SJCRH30 (cell line): ENCODE results near the gene MAPK1IP1L. TPM values are rescaled to one million over a fixed set of nuclear protein-coding genes. Genes with fewer than 3 reads are reported as not detected.
"Not testable (repeated sequence)": the region's sequence is repeated elsewhere in the genome, so short reads cannot be mapped to it uniquely, and the experiment has no call there.

Experiments
- DNase-seq, 2 experiments: peaks; one replicate each; pipeline ENCODE4 v3.0.0-alpha.2; 2015 to 2020
- H3K27ac ChIP-seq: fragments of 250-450 bp; sonication (Bioruptor Pico); 2 replicates; pipeline ENCODE4 v1.5.1; 2020; ENCODE audit warnings: mild to moderate bottlenecking, moderate library complexity
- H3K27me3 ChIP-seq: fragments of 250-450 bp; sonication (Bioruptor Pico); 2 replicates; pipeline ENCODE4 v1.5.1; 2020; ENCODE audit warnings: mild to moderate bottlenecking, moderate library complexity
- H3K36me3 ChIP-seq: fragments of 250-450 bp; sonication (Bioruptor Pico); 2 replicates; pipeline ENCODE4 v1.5.1; 2020; ENCODE audit warnings: mild to moderate bottlenecking, moderate library complexity
- H3K4me1 ChIP-seq: fragments of 250-450 bp; sonication (Bioruptor Pico); 2 replicates; pipeline ENCODE4 v1.5.1; 2020; ENCODE audit warnings: mild to moderate bottlenecking, moderate library complexity
- H3K4me3 ChIP-seq: fragments of 250-450 bp; sonication (Bioruptor Pico); 2 replicates; pipeline ENCODE4 v1.5.1; 2020; ENCODE audit warnings: mild to moderate bottlenecking, moderate library complexity
- H3K9me3 ChIP-seq: fragments of 250-450 bp; sonication (Bioruptor Pico); replicated peaks from 2 replicates; pipeline ENCODE4 v1.5.1; 2020; ENCODE audit warnings: mild to moderate bottlenecking, moderate library complexity
- total RNA-seq: library from RNA; depleted of rRNA; stranded (reverse); fragments of >200 nt; shearing (Covaris generic); gene quantifications from 2 replicates; pipeline ENCODE4 v1.2.3, GENCODE V29; 2014

MAPK1IP1L gene
- total RNA-seq, 1 experiment from 2014 or later, result 76.2 TPM

DNA sequence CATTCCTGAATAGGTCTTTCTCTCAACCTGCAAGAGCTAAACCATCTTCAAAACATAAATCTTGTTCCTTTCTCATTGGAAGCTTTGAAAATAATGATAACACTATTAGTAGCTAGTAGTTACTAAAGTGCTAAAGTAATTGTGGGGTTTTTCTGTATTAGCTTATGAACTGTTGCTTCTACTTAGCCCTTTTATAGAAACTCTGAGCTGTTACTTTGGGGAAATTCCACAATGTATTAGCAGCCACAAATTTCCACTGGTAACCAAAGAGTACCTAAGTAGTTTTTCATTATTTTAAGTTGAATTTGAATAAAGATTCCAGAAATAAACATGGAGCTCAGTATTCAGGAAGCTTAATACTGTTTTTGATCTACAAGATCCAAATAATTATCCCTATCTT, 6.4 kb upstream of the MAPK1IP1L start:
- no peaks in the 10 kb centered on the region for H3K9me3 ChIP-seq
- no peak overlapping the region for H3K4me3 ChIP-seq
- peaks cover 27% of the 10 kb centered on the region for H3K36me3 ChIP-seq
- H3K27ac ChIP-seq, result no peak overlapping the region
- no peaks in the 10 kb centered on the region for H3K27me3 ChIP-seq
- no peaks in the 10 kb centered on the region for H3K4me1 ChIP-seq
- no peak for DNase-seq

DNA sequence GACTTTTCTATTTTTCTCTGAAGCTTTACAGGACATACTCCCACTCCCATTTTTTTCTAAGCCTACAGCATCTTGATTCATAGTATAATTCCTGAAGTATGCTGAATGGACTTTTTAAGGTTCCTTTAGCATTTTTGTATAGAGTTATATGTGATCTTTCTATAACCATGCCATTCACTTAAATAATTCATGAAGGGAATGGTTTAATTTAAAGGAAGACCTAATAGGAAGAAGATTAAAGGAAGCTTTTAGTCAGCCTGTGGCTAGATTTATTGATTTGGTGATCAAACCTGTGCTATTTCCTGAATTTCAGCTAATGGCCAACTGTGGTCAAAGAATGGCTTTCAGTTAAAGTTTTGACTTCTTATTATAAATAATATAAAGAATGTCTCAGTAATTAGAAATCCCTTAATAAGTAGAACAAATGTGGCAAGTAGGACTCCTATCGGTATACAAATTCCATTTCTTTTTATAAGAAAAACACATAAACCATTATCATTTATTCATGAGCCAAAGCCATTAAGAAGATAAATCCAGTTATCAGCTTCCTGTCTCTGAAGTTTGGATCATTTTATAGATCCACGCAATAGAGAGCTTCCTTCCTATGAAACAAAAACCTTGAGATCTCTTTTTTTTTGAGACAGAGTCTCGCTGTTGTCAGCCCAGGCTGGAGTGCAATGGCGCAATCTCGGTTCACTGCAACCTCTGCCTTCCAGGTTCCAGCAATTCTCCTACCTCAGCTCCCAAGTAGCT, 4.0 kb upstream of the MAPK1IP1L start:
- Histone ChIP-seq H3K9me3 (no peaks in the 10 kb centered on the region), H3K36me3 (peaks cover 24% of the 10 kb centered on the region), H3K4me1 (no peaks in the 10 kb centered on the region), H3K4me3 (no peak overlapping the region), H3K27ac (no peak overlapping the region), H3K27me3 (no peaks in the 10 kb centered on the region)
- no peak for DNase-seq

GRCh38 chr14:55048900-55049436, 2.5 kb upstream of the MAPK1IP1L start:
- Histone ChIP-seq H3K4me1 (no peaks in the 10 kb centered on the region), H3K4me3 (no peak overlapping the region), H3K9me3 (no peaks in the 10 kb centered on the region), H3K27me3 (no peaks in the 10 kb centered on the region), H3K27ac (no peak overlapping the region), H3K36me3 (peaks cover 19% of the 10 kb centered on the region; the same call in 1 of the 2 replicates)
- no peak for DNase-seq

DNA sequence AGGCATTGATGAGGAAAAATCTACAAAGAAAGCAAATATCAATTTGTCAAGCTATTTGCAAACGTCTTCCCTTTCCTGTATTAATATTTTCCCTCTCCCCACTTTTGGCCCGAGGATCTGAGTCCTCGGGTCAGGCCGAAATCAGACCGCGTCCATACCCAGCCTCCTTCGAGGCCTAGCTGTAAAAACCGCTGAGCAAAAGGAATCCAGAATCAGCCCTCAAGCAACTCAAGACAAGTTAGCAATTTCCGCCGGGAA, 353 bp upstream of the MAPK1IP1L start:
- peak overlapping the region; percentile 95 for H3K4me3 ChIP-seq
- DNase-seq, result no peak
- H3K27ac ChIP-seq, result peak overlapping the region; percentile 96
- no peaks in the 10 kb centered on the region for H3K27me3 ChIP-seq
- no peaks in the 10 kb centered on the region for H3K4me1 ChIP-seq
- peaks cover 20% of the 10 kb centered on the region for H3K36me3 ChIP-seq
- no peaks in the 10 kb centered on the region for H3K9me3 ChIP-seq

GRCh38 chr14:55052269-55052930, 953 bp downstream of the MAPK1IP1L start:
- Histone ChIP-seq H3K27me3 (no peaks in the 10 kb centered on the region), H3K4me3 (peak overlapping the region; percentile 95), H3K4me1 (no peaks in the 10 kb centered on the region), H3K9me3 (no peaks in the 10 kb centered on the region), H3K27ac (peak overlapping the region; percentile 96), H3K36me3 (peaks cover 26% of the 10 kb centered on the region)
- peak in 1 of 2 experiments; percentile 15 for DNase-seq

DNA sequence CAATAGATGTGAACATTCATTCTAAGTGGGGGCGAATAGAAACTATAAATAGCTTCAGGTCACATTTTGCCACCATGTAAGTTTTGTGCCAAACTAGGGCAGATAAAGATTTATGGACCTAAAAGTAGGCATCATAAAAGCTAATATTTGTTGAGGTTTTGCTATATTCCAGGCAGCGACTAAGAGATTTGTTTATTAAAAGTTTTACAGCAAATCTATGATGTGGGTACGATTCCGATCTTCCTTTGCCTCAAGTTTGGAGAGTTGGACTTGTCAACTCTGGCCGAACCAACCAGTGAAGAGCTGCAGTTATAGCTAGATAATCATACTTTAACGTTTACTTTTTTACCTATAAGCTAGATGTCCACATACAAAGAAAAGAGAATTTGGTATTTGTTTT, 1.6 kb downstream of the MAPK1IP1L start:
- Histone ChIP-seq H3K27ac (no peak overlapping the region; the same call in 1 of the 2 replicates), H3K4me1 (no peaks in the 10 kb centered on the region), H3K9me3 (no peaks in the 10 kb centered on the region), H3K36me3 (peaks cover 31% of the 10 kb centered on the region), H3K27me3 (no peaks in the 10 kb centered on the region), H3K4me3 (peak overlapping the region; percentile 95)
- DNase-seq, result no peak

GRCh38 chr14:55053500-55053899, 2.1 kb downstream of the MAPK1IP1L start:
- Histone ChIP-seq H3K4me3 (no peak overlapping the region), H3K4me1 (no peaks in the 10 kb centered on the region), H3K36me3 (peaks cover 35% of the 10 kb centered on the region), H3K9me3 (no peaks in the 10 kb centered on the region), H3K27me3 (no peaks in the 10 kb centered on the region), H3K27ac (no peak overlapping the region)
- DNase-seq, result no peak

DNA sequence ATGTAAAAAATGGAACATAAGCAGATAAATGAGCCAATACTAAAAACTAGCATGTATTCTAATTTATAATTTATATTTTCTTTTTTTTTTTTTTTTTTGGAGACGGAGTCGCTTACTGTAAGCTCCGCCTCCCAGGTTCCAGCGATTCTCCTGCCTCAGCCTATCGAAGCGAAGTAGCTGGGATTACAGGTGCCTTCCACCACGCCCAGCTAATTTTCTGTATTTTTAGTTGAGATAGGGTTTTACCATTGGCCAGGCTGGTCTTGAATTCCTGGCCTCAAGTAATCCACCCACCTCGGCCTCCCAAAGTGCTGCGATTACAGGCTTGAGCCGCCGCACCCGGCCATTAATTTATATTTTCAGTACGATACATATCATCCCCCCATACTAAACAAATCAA, 2.7 kb downstream of the MAPK1IP1L start:
- H3K36me3 ChIP-seq, result peaks cover 35% of the 10 kb centered on the region
- no peaks in the 10 kb centered on the region for H3K27me3 ChIP-seq

GRCh38 chr14:55057919-55058318, 6.5 kb downstream of the MAPK1IP1L start:
- no peak for DNase-seq
- no peaks in the 10 kb centered on the region for H3K27me3 ChIP-seq
- peaks cover 65% of the 10 kb centered on the region for H3K36me3 ChIP-seq
- H3K9me3 ChIP-seq, result no peaks in the 10 kb centered on the region
- H3K4me3 ChIP-seq, result no peak overlapping the region
- H3K4me1 ChIP-seq, result no peaks in the 10 kb centered on the region
- no peak overlapping the region for H3K27ac ChIP-seq

More for the DNA sequence above, 2.7 kb downstream of the MAPK1IP1L start:
- Histone ChIP-seq H3K4me3 (no peak overlapping the region), H3K4me1 (no peaks in the 10 kb centered on the region), H3K27ac (no peak overlapping the region), H3K9me3 (no peaks in the 10 kb centered on the region)
- DNase-seq, result no peak

DNA sequence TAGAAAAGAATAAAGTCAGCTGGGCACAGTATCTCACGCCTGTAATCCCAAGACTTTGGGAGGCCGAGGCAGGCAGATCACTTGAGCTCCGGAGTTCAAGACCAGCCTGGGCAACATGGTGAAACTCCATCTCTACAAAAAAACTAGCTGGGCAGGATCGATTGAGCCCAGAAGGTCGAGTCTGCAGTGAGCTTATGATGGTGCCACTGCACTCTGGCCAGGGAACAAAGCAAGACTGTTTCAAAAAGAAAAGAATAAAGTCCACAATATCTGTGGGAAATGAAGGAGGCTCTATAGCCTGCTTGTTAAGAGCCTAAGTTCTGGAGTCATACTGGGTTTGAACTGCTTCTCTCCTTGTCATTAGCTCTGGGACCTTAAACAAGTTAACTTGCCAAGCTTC, 7.9 kb downstream of the MAPK1IP1L start:
- H3K9me3 ChIP-seq, result no peaks in the 10 kb centered on the region
- H3K36me3 ChIP-seq, result peaks cover 71% of the 10 kb centered on the region
- H3K4me3 ChIP-seq, result no peak overlapping the region
- no peaks in the 10 kb centered on the region for H3K27me3 ChIP-seq
- DNase-seq, result no peak
- H3K27ac ChIP-seq, result no peak overlapping the region
- H3K4me1 ChIP-seq, result no peaks in the 10 kb centered on the region

DNA sequence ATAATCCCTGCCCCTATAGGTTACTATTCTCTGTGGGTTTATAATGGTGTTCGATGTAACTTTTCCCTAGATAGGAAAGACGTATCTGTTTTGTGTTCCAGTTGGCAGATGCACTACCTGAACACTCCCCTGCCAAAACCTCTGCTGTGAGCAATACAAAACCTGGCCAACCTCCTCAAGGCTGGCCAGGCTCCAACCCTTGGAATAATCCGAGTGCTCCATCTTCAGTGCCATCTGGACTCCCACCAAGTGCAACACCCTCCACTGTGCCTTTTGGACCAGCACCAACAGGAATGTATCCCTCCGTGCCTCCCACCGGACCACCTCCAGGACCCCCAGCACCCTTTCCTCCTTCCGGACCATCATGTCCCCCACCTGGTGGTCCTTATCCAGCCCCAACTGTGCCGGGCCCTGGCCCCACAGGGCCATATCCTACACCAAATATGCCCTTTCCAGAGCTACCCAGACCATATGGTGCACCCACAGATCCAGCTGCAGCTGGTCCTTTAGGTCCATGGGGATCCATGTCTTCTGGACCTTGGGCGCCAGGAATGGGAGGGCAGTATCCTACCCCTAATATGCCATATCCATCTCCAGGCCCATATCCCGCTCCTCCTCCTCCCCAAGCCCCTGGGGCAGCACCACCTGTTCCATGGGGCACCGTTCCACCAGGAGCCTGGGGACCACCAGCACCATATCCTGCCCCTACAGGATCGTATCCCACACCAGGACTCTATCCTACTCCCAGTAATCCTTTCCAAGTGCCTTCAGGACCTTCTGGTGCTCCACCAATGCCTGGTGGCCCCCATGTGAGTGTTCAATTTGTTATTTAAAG, 11.3 kb downstream of the MAPK1IP1L start:
- Histone ChIP-seq H3K9me3 (no peaks in the 10 kb centered on the region), H3K27ac (no peak overlapping the region), H3K36me3 (peaks cover 66% of the 10 kb centered on the region), H3K4me1 (no peaks in the 10 kb centered on the region), H3K27me3 (no peaks in the 10 kb centered on the region), H3K4me3 (no peak overlapping the region)
- no peak for DNase-seq

GRCh38 chr14:55064896-55065295, 13.4 kb downstream of the MAPK1IP1L start:
- not testable (repeated sequence) for H3K27ac ChIP-seq, H3K4me1 ChIP-seq, H3K4me3 ChIP-seq, H3K27me3 ChIP-seq, DNase-seq, H3K9me3 ChIP-seq
- peaks cover 56% of the 10 kb centered on the region for H3K36me3 ChIP-seq

DNA sequence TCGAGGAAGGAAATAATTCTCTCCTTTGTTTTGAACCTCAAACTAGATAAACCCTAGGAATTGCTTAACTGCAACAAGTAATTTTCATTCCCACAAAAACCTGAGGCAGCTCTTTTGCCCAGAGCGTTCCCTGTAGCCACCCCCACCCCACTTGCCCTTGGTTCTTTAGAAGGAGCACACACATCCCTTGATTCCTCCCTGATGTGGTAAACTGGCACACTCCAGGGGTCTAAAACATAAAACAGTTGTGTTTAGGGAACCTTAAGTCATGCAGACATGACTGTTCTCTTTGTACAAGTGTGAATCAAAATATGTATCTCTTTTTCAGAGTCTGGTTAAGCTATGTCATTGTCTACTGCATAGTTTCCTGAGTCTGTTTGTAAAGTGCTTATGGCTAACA, 14.0 kb downstream of the MAPK1IP1L start:
- no peak for DNase-seq
- Histone ChIP-seq H3K4me1 (no peaks in the 10 kb centered on the region), H3K9me3 (no peaks in the 10 kb centered on the region), H3K27ac (no peak overlapping the region), H3K4me3 (no peak overlapping the region), H3K36me3 (peaks cover 54% of the 10 kb centered on the region), H3K27me3 (no peaks in the 10 kb centered on the region)

- DNase-seq, result no peak
- Histone ChIP-seq H3K27ac (no peak overlapping the region), H3K27me3 (no peaks in the 10 kb centered on the region), H3K9me3 (no peaks in the 10 kb centered on the region), H3K4me3 (no peak overlapping the region), H3K4me1 (no peaks in the 10 kb centered on the region), H3K36me3 (peaks cover 46% of the 10 kb centered on the region)
Measured at GRCh38 chr14:55066223-55066622, 14.8 kb downstream of the MAPK1IP1L start.

DNA sequence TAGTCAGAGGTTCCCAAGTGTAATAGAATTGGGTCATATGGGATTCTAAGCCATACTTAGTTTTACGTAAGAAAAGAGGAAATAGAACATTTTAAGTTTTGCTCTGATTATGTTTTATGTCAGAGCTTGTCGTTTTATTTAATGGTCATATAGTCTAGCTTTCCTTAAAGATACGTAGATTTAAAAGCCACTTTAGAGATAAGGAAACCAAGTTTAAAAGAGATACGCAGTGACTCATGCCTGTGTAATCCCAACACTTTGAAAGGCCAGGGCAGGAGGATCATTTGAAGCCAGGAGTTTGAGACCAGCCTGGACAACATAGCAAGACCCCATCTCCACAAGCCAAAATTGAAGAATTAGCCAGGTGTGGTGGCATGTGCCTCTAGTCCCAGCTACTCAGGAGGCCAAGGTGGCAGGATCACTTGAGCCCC, 19.5 kb downstream of the MAPK1IP1L start:
- Histone ChIP-seq H3K9me3 (no peaks in the 10 kb centered on the region), H3K27ac (no peak overlapping the region), H3K27me3 (no peaks in the 10 kb centered on the region), H3K4me1 (peaks cover 5% of the 10 kb centered on the region), H3K4me3 (no peak overlapping the region), H3K36me3 (peaks cover 10% of the 10 kb centered on the region)
- DNase-seq, result no peak
